ENCODE results near the gene TAGLN.
"Not testable (repeated sequence)": the region's sequence is repeated elsewhere in the genome, so short reads cannot be mapped to it uniquely, and the experiment has no call there.

The TAGLN gene

DNA sequence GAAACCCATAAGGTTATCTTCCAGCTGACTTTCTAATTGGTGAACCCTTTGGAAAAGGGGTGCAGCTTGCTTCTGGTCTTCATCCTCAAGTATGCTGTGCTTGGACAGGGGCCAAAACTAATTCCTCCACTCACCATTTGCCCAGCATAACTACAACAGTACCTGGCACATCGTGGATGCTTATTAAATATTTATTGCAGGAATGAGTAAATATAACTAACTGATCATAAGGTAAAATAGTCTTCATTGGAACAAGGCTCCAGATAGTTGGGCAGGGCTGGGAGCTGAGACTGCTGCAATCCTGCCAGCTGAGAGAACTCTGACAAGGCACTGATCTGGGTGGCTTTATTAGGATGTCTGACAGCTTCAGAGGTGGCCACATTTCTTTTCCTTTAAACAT is 23.0 kb upstream of the TAGLN start:
- H3K36me3 Mint-ChIP-seq (ENCODE audit: low read depth): peaks cover 3% of the 10 kb centered on the region
- no peak overlapping the region for H3K27ac Mint-ChIP-seq
- no peak overlapping the region for H3K4me3 Mint-ChIP-seq
- no peak for DNase-seq (ENCODE audit: low spot score)
- no peaks in the 10 kb centered on the region for H3K9me3 Mint-ChIP-seq
- peaks cover 30% of the 10 kb centered on the region for H3K4me1 Mint-ChIP-seq (ENCODE audit: low read depth)
- H3K27me3 Mint-ChIP-seq (ENCODE audit: low read depth): no peaks in the 10 kb centered on the region

DNA sequence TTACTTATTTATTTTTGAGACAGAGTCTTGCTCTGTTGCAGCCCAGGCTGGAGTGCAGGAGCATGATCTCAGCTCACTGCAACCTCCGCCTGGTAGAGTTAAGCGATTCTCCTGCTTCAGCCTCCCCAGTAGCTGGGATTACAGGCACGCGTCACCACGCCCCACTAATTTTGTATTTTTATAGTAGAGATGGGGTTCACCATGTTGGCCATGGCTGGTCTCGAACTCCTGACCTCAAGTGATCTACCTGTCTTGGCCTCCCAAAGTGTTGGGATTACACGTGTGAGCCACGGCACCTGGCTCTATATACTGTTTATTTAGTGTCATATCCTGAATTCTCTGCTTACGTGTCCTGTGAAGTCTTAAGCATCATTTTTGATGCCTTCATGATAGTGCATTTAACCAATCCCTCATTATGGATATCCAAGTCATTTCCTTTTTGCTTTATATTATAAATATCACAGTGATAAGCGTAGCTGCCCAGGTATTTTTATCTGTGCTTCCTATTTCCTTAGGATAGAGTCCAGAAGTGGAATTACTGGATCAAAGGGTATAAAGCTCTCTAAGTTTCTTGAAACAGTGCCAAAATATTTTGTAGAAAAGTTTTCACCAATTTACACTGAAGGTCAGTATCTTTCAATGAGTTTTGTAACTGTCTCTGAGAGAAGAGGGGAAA is 21.5 kb upstream of the TAGLN start:
- no peaks in the 10 kb centered on the region for H3K27me3 Mint-ChIP-seq (ENCODE audit: low read depth)
- H3K4me3 Mint-ChIP-seq: peak overlapping the region; percentile 96
- DNase-seq (ENCODE audit: low spot score): no peak
- no peaks in the 10 kb centered on the region for H3K9me3 Mint-ChIP-seq
- peak overlapping the region; percentile 89 for H3K27ac Mint-ChIP-seq
- H3K4me1 Mint-ChIP-seq (ENCODE audit: low read depth): peaks cover 27% of the 10 kb centered on the region
- peaks cover 2% of the 10 kb centered on the region for H3K36me3 Mint-ChIP-seq (ENCODE audit: low read depth)

DNA sequence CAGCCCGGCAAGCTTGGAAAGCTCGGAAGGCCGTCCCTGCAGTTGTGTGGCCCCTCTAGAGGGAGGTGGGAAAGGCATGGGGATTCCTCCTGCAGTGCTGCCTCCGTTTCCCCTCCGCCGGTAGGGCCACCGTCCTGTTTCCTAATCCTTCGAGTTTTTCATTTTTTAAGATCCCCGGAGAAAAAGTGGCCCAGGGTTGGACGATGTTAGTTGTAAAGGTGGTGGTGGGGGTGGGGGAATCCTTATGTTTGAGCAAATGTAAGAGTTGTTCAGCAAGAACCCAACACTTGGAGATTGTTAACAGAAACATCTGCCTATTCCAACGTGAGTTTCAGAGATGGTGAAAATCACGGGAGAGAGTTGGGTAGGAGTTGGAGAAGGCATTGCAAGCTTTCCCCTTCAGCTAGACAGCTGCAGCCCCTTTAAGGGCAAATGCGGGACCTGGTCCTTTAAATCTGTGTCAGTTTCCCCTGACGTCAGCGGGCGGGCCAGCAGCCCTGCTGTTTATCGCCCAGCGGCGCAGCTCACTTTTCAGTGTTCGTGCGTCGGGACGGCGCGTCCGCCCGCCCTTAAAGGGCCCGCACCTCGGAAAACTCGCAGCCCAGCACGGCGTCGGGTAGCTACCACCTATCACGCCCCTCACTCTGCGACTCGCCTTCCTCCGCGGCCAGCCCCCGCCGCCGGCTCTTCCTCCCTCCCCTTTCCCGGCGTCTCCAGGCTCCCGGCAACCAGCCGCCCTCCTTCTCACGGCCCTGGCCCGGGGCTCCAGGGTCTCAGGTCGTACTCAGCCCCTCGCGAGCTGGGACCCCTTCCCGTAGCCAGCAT is 20.7 kb upstream of the TAGLN start, which contains the start of gene SIDT2:
SIDT2 (plus strand) TSS at position 534 of the 825 bp plus-strand sequence. CDS start 521 bp downstream, outside the sequence.
- H3K9me3 Mint-ChIP-seq: no peaks in the 10 kb centered on the region
- H3K4me1 Mint-ChIP-seq (ENCODE audit: low read depth): peaks cover 27% of the 10 kb centered on the region
- peaks cover 4% of the 10 kb centered on the region for H3K36me3 Mint-ChIP-seq (ENCODE audit: low read depth)
- DNase-seq (ENCODE audit: low spot score): peak; percentile 91
- peak within 1 kb of the TSS; percentile 96 for H3K4me3 Mint-ChIP-seq
- H3K27me3 Mint-ChIP-seq (ENCODE audit: low read depth): no peaks in the 10 kb centered on the region
- H3K27ac Mint-ChIP-seq: peak within 1 kb of the TSS; percentile 90

DNA sequence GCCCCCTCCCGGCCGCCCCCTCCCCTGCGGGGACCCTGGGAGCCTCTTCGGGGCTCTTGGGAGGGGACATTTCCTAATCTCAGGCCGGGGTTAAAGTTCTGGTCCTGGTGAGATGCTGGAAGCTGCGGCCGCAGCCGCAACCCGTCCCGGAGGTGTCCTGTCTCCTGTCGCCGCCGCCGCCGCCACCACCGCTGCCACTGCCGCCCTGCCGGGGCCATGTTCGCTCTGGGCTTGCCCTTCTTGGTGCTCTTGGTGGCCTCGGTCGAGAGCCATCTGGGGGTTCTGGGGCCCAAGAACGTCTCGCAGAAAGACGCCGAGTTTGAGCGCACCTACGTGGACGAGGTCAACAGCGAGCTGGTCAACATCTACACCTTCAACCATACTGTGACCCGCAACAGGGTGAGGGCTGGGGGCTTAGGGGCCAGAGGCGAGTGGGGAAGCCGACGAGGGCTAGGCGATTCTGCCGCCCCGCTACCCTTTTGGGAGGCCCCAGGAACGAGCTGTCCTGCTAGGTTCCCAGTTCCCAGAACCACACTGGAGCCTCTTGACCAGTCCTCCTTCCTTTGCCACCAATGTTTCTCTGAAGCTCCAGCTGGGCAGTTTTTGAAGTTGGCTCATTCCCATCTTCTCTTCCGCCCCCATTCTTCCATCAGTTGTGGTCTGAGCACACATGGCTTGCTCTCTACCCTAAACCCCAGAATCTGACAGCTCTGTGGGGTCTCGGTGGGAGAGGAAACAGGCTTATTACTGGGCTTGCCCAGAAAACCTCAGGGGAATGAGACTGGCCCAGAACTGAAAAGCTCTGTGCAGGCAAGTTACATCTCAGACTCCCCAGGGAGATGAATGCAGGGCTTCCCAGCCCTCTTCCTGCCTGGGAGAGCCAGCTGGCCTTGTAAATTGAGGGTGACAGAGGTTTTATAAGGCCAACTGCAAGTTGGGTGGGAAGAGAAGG is 19.8 kb upstream of the TAGLN start:
- Mint-ChIP-seq H3K4me3 (peak overlapping the region; percentile 96), H3K27ac (peak overlapping the region; percentile 90), H3K4me1 (ENCODE audit: low read depth) (peaks cover 27% of the 10 kb centered on the region), H3K27me3 (ENCODE audit: low read depth) (no peaks in the 10 kb centered on the region), H3K9me3 (no peaks in the 10 kb centered on the region), H3K36me3 (ENCODE audit: low read depth) (peaks cover 4% of the 10 kb centered on the region)
- peak; percentile 42 for DNase-seq (ENCODE audit: low spot score)

DNA sequence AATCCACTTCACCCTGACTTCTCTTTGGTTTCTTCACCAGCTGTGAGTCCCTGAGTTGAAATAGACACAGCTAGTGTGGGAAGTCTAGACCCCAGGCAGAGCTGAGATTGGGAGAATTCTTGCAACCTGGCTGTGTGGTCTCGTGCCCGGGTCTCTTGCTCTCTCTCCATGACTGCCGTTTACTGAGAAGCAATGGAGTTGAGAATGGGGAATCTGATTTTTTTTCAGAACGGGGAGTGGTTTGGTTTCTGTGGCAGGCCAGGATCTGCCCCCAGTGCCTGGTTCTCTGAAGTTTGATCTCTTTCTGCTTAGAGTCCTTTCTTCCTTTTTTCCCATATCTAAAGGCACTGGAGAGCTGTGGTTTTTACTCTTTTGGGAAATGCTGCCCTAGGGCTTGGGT is 19.1 kb upstream of the TAGLN start:
- Mint-ChIP-seq H3K27me3 (ENCODE audit: low read depth) (no peaks in the 10 kb centered on the region), H3K9me3 (no peaks in the 10 kb centered on the region), H3K4me3 (peak overlapping the region; percentile 96), H3K36me3 (ENCODE audit: low read depth) (peaks cover 4% of the 10 kb centered on the region), H3K27ac (peak overlapping the region; percentile 90), H3K4me1 (ENCODE audit: low read depth) (peaks cover 27% of the 10 kb centered on the region)
- DNase-seq (ENCODE audit: low spot score): no peak

DNA sequence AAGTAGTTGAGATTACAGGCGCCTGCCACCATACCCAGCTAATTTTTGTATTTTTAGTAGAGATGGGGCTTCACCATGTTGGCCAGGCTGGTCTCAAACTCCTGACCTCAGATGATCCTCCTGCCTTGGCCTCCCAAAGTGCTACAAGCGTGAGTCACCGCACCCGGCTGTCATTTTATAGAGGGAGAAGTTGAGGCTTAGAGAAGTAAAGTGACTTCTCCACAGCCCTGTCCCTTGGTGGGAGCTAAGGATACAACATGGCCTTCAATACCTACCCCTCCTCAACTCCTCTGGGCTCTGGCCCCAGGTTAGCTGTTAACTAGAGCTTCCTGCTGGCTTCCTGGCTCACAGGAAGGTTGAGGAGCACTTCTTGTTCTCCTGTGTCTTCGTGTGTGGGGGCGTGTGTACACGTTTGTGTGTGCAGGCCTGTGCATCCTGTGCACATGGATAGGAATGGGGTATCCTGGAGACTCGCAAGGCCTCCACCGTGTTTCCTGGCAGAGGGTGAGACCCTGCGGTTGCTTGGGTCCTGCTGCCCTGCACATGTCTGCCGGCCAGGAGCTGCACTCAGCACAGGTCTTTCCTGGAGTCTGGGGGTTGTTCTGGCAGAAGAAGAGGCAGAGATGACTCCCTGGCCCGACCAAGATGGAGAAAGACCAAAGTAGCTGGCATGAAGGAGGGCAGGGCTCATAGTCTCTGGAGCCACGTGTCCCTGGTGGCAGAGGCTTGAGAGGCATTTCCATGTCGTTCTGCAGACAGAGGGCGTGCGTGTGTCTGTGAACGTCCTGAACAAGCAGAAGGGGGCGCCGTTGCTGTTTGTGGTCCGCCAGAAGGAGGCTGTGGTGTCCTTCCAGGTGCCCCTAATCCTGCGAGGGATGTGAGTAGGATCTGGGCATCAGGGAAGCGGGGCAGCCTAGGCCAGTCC is 18.2 kb upstream of the TAGLN start:
- peak overlapping the region; percentile 96 for H3K4me3 Mint-ChIP-seq
- H3K27ac Mint-ChIP-seq: peak overlapping the region; percentile 74
- peak; percentile 60 for DNase-seq (ENCODE audit: low spot score)
- no peaks in the 10 kb centered on the region for H3K9me3 Mint-ChIP-seq
- peaks cover 4% of the 10 kb centered on the region for H3K36me3 Mint-ChIP-seq (ENCODE audit: low read depth)
- no peaks in the 10 kb centered on the region for H3K27me3 Mint-ChIP-seq (ENCODE audit: low read depth)
- peaks cover 27% of the 10 kb centered on the region for H3K4me1 Mint-ChIP-seq (ENCODE audit: low read depth)

DNA sequence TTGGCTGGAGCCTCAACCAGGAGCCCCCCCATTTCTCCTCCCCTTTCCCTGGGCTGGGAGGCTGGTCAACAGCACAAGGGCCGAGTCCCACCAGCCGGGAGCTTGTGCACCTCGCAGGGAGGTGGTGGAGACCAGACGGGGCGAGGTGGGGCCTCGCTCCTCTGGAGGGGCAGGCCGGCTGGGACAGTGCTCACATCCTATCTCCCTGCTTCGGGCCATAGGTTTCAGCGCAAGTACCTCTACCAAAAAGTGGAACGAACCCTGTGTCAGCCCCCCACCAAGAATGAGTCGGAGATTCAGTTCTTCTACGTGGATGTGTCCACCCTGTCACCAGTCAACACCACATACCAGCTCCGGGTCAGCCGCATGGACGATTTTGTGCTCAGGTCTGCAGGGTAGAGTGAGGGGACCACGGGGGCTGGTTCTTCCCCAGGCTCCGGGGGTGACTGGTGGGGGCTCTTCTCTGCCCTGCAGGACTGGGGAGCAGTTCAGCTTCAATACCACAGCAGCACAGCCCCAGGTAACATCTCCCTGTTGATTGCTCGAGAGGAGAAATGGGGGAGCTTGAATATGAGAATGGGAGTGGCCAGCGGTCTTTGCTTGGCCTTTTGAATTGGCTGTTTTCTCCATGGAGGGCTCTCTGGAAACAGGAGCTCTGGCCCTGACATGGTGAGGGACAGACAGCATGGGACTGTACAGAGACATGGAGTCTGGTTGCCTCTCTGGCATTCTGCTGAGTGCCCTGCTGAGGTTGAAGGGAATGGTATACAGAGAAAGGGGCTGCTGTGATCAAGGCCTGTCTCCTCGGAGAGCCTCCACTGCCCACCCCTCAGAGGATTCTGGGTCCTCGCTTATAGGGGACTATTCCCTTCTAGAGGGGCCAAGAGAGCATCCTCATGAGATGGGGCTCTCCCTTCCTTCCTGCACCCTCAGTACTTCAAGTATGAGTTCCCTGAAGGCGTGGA is 17.3 kb upstream of the TAGLN start:
- Mint-ChIP-seq H3K4me3 (no peak overlapping the region), H3K4me1 (ENCODE audit: low read depth) (peaks cover 27% of the 10 kb centered on the region), H3K27me3 (ENCODE audit: low read depth) (no peaks in the 10 kb centered on the region), H3K9me3 (no peaks in the 10 kb centered on the region), H3K27ac (no peak overlapping the region), H3K36me3 (ENCODE audit: low read depth) (peaks cover 6% of the 10 kb centered on the region)
- no peak for DNase-seq (ENCODE audit: low spot score)

DNA sequence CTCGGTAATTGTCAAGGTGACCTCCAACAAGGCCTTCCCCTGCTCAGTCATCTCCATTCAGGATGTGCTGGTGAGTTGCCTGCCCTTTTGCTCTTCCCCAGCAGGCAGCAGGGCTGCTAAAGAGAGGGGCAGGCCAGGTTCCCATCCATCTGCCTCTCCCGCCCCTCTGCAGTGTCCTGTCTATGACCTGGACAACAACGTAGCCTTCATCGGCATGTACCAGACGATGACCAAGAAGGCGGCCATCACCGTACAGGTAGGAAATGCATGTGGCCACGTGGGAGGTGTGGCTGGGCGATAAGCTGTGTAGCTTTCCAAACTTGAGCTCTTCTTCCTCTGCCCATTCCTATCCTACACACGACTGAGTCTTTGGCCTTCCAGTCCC is 16.6 kb upstream of the TAGLN start:
- peaks cover 6% of the 10 kb centered on the region for H3K36me3 Mint-ChIP-seq (ENCODE audit: low read depth)
- no peak for DNase-seq (ENCODE audit: low spot score)
- no peaks in the 10 kb centered on the region for H3K9me3 Mint-ChIP-seq
- H3K27ac Mint-ChIP-seq: no peak overlapping the region
- no peak overlapping the region for H3K4me3 Mint-ChIP-seq
- H3K27me3 Mint-ChIP-seq (ENCODE audit: low read depth): no peaks in the 10 kb centered on the region
- H3K4me1 Mint-ChIP-seq (ENCODE audit: low read depth): peaks cover 27% of the 10 kb centered on the region

DNA sequence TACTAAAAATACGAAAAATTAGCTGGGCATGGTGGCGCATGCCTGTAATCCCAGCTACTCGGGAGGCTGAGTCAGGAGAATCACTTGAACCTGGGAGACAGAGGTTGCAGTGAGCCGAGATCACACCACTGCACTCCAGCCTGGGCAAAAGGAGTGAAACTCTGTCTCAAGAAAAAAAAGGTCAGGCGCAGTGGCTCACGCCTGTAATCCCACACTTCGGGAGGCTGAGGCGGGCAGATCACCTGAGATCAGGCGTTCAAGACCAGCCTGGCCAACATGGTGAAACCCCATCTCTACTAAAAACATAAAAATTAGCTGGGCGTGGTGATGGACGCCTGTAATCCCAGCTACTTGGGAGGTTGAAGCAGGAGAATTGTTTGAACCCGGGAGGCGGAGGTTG is 16.0 kb upstream of the TAGLN start:
- H3K27ac Mint-ChIP-seq; H3K27me3 Mint-ChIP-seq (ENCODE audit: low read depth); H3K4me3 Mint-ChIP-seq; H3K9me3 Mint-ChIP-seq; H3K36me3 Mint-ChIP-seq (ENCODE audit: low read depth); DNase-seq (ENCODE audit: low spot score): not testable (repeated sequence)
- H3K4me1 Mint-ChIP-seq (ENCODE audit: low read depth): peaks cover 21% of the 10 kb centered on the region

DNA sequence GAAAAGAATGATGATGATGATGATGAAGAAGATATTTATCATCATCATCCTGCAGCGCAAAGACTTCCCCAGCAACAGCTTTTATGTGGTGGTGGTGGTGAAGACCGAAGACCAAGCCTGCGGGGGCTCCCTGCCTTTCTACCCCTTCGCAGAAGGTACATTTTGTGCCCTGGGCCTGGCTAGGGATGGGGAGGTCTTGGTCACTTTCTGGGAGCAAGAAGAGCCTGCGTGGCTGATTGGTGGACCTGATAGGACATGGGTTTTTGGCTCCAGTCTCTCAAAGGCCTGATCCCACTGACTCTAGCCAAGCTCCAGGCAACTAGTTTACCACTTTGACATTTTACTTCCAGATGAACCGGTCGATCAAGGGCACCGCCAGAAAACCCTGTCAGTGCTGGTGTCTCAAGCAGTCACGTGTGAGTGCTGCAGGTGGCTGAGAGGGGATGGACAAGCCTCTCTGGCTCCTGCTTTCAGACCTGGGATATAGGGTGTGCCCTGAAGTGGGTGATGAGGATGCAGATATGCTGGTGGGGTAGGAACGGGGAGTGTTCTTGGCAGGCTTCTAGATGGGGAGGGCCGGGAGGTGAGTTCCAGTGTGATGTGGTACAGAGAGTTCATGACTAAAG is 15.3 kb upstream of the TAGLN start:
- no peak for DNase-seq (ENCODE audit: low spot score)
- Mint-ChIP-seq H3K4me1 (ENCODE audit: low read depth) (peaks cover 17% of the 10 kb centered on the region), H3K4me3 (no peak overlapping the region), H3K27me3 (ENCODE audit: low read depth) (no peaks in the 10 kb centered on the region), H3K36me3 (ENCODE audit: low read depth) (peaks cover 6% of the 10 kb centered on the region), H3K9me3 (no peaks in the 10 kb centered on the region), H3K27ac (no peak overlapping the region)

DNA sequence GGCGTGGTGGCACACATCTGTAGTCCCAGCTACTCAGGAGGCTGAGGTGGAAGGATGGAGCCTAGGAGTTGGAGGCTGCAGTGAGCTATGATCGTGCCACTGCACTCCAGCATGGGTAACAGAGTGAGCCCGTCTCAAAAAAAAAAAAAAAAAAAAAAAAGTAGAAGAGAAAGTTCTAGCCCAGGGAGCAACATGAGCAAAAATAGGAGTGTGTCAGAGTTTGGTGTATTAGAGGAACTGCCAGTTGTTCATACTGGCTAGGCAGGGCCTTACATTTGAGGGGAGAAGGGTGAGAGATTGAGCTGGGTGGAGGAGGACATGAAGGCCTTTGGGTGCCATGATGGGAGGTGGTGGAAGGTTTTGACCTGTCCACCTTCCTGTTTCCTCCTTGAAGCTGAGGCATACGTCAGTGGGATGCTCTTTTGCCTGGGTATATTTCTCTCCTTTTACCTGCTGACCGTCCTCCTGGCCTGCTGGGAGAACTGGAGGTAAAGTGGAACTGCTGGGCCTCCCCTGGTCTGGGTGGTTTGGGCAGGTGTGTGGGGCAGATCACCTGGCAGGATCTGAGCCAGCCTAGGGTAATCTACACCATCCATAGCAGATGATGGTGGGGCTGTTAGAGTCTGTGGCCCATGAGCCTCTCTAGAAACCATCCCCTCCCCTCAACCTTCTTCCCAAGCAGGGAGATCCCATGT is 13.3 kb upstream of the TAGLN start:
- no peak for DNase-seq (ENCODE audit: low spot score)
- Mint-ChIP-seq H3K9me3 (no peaks in the 10 kb centered on the region), H3K4me1 (ENCODE audit: low read depth) (peaks cover 3% of the 10 kb centered on the region), H3K4me3 (no peak overlapping the region), H3K36me3 (ENCODE audit: low read depth) (peaks cover 11% of the 10 kb centered on the region), H3K27ac (no peak overlapping the region), H3K27me3 (ENCODE audit: low read depth) (no peaks in the 10 kb centered on the region)

Measured in T-helper 2 cell treated with Interferon-gamma antibody and Interleukin-4, amounts not matched to agents 5 μg/mL and 100 μg/mL, for 36 hours (primary cell).